ENCODE measurements around the gene RRP8.

RRP8 gene

DNA sequence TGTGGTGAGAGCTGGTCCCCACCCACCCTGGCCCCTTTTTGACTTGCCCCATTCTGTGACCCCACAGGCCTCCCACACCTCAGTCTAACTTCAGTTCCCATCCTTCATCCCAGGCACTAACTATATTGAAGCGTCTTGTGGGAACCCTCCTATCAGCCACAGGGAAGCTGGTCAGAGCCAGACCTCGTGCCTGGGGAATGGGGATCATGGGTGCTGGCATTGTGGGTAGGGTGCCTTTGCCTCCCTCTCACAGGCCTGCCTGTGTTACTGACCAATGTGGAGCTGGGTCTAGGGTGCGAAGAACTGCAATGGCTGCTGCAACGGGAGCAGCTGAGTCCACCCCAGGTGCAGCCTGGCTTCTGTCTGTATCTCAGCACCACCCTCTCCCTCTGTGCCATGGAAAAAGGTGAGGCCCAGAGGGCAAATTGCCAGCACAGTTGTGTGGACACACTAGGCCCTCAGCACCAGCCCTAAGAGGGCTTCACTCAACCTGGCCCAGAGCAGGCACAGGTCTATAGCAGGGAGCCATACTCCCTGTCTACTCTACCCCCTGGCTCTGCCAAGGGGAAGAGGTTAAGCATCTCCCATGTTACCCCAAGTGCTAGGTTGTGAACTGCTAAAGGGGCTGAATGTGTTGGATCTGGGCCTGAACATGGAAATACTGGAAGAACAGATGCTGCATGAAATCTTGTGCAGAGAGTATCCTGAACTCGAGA, 37.3 kb downstream of the RRP8 start:
- no peak for DNase-seq

- DNase-seq = no peak
Observed at GRCh38 chr11:6565325-6565724, 38.1 kb downstream of the RRP8 start.

DNA sequence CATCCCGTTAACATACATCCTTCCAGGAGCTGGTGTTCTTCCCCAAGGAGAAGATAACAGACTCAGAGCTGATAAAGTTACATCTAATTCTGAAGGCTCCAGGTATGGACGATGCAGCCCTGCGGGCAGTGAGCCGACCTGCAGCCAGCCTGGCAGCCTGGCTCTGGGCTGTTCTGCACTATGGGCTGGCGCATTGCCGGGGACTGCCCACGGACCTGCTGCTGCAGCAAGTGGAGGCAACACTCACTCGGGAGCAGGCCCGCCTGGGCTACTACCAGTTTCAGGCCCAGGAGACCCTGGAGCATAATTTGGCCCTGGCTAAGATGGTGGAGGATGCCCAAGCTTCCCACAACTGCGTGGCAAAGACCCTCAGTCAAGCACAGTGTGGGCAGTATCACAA, 39.7 kb downstream of the RRP8 start:
- DNase-seq = no peak

- DNase-seq = no peak
Observed at GRCh38 chr11:6563121-6563619, 40.2 kb downstream of the RRP8 start.

- no peak for DNase-seq
Observed at GRCh38 chr11:6561288-6561687, 42.1 kb downstream of the RRP8 start.

GRCh38 chr11:6559369-6559768, 44.0 kb downstream of the RRP8 start:
- DNase-seq = no peak

DNA sequence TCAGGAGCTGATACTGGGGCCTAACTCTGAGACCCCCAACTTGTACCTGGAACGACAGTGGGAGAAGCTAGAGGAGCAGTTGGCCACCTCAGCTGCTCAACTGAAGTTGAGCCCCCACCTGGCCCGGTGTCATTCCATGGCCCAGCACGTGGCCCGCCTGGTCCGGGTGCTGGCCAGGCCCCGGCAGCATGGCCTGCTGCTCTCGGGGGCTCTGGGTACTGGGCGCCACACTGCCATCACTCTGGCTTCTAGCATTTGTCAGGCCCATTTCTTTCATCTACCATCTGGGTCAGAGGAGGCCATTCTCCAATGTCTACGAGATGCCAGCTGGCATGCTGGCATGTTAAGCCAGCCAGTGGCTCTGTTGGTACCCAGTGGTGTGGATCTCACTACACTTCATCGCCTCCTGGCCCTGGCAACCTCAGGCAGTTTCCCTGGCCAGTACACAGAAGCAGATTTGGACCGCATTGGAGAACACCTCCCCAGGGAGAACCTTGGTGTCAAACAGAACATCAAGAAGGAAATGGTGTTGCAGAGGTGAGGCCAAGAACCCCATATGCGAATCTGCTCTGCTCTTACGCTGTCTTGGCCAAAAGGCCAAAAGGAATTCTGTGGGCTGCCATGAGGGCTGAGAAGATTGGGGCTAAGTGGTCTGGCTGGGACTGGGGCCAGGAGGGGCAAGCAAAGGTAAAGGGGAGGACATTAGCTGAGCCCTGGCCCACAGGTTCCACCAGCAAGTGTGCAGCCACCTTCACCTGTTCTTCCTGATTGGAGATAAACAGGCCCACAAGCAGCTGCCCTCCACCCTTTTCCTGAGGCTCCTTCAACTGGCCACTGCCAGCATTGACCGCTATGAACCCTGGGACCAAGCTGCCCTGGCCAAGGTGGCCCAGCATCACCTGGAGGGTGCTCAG, 45.4 kb downstream of the RRP8 start:
- no peak for DNase-seq

DNA sequence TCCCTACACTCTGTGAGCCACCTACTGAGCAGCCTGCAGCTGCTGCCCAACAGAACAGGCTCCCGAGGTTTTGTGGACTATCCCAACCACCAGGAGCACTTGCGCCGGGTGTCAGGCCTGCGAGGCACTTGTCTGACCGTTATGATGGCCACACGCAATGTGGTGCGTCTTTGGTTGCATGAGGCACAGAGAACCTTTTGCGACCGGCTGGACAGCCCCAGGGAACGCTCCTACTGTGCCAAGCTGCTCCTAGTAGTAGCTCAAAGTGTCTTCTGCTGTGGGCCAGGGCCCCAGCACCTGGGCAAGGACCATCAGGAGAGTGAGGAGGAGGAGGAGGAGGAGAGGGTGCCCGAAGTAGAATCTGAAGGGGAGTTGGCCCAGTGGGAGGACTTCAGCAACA, 46.4 kb downstream of the RRP8 start:
- DNase-seq = no peak

DNA sequence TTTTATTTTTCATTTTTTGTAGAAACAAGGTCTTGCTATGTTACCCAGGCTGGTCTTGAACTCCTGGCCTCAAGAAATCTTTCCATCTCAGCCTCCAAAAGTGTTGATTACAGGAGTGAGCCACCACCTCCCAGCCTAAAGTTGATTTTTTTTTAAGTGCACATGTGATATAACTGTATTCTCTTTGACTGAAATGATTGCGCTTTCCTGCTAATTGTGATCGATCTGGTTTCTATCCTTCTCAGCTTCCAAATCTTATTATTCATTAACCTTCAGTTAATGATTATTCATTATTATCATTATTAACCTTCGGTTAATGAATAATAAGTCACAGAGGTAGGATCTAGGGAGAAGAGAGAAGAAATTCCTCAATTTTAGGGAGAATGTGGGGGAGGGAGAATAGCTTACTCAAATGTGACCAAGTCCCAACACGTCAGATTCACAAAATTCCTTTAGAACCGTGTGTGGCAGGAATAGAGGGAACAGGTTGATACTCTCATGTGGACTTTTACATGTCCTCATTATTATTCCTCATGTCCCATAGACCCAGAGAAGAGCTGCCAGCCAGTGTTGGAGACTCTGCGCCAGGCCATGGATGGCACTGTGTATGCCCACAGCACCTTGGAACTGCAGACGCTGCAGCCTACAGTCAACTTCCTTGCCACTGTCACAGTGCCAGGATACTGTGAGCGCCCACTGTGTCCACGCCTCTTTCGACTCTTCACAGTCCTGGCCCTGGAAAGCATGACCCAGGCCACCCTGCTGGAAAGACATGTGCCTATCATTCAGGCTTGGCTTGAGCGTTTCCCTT, 47.1 kb downstream of the RRP8 start:
- DNase-seq = no peak

GRCh38 chr11:6554828-6555706, 48.3 kb downstream of the RRP8 start:
- DNase-seq = no peak

- DNase-seq = no peak
Observed at GRCh38 chr11:6553634-6554033, 49.8 kb downstream of the RRP8 start.

- DNase-seq = no peak
Observed at GRCh38 chr11:6548641-6549040, 54.8 kb downstream of the RRP8 start.

GRCh38 chr11:6548121-6548520, 55.3 kb downstream of the RRP8 start:
- DNase-seq = no peak

- no peak for DNase-seq
Observed at GRCh38 chr11:6547177-6547576, 56.2 kb downstream of the RRP8 start.

DNA sequence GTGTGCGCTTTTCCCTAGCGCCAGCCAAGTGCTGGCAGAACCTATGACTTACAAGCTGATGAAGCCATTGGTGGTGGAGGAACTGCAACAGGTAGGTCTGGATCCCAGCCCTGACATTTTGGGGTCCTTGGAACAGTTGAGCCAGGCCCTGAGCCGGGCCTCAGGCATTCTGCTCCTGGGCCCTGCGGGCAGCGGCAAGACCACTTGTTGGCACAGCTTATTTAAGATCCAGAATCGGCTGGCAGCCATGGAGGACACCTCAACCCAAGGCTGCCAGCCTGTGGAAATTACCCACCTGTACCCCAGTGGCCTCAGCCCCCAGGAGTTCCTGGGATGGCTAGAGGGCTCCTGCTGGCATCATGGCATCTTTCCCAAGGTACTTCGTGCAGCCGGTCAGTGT, 56.7 kb downstream of the RRP8 start:
- no peak for DNase-seq

DNA sequence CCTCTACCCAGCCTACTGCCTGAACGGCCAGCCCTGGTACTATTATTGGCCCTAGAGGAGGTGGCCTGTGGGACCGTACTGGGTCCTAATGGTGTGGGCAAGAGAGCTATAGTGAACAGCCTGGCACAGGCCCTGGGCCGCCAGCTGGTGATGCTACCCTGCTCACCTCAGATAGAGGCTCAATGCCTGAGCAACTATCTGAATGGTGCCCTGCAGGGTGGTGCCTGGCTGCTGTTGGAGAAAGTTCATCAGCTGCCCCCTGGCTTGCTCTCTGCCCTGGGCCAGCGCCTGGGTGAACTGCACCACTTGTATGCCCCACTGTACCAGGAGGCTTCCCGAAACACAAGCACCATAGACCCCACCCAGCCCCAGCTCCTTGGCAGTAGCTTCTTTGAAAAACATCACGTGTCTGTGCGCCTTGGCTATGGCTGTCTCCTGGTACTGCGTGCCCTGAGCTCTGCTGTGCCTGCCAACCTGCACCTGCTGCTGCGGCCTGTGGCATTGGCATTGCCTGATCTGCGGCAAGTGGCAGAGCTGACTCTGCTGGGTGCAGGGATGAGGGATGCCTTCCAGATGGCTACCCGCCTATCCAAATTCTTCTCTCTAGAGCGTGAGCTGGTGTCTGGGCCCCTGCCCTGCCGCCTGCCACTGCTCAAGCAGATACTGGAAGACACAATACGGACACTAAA, 57.4 kb downstream of the RRP8 start:
- no peak for DNase-seq
